Spleen (tissue), 7 donors: ENCODE data around the gene DNAAF5.

Source experiments
- POLR2A ChIP-seq, 3 donors: fragments of 450-650 bp; IDR thresholded peaks; one replicate each; pipeline ENCODE4 v1.5.1; 2017; ENCODE audit warnings: antibody characterized with exemption in 3 of 3, mild to moderate bottlenecking in 1 of 3
- POLR2AphosphoS5 ChIP-seq, 3 donors: sonication (generic); formaldehyde crosslinking; IDR thresholded peaks; one replicate each; pipeline ENCODE4 v1.5.1; 2017; ENCODE audit warnings: antibody characterized with exemption in 3 of 3
- TF ChIP-seq, protein P1 (sequence below), 11 experiments: fragments of 200-600 bp in 7 of 11; fragments of 450-650 bp in 4 of 11; sonication (generic) in 4 of 11; IDR thresholded peaks in 8 of 11; conservative IDR thresholded peaks in 3 of 11; 1 replicate in 7 of 11; 2 replicates in 4 of 11; pipeline versions ENCODE4 v1.4.0 to v1.8.0; 2016 to 2021; ENCODE audit warnings: antibody characterized with exemption in 11 of 11, inconsistent platforms in 4 of 11, mild to moderate bottlenecking in 1 of 11
- donor health status: DM: no; HTN: no; CAD: no; lungs with moderate emphysema.
- donor health status: DM: no; HTN: no; CAD: no.
- donor health status: DM: no; HTN: no; CAD: no.

DNA sequence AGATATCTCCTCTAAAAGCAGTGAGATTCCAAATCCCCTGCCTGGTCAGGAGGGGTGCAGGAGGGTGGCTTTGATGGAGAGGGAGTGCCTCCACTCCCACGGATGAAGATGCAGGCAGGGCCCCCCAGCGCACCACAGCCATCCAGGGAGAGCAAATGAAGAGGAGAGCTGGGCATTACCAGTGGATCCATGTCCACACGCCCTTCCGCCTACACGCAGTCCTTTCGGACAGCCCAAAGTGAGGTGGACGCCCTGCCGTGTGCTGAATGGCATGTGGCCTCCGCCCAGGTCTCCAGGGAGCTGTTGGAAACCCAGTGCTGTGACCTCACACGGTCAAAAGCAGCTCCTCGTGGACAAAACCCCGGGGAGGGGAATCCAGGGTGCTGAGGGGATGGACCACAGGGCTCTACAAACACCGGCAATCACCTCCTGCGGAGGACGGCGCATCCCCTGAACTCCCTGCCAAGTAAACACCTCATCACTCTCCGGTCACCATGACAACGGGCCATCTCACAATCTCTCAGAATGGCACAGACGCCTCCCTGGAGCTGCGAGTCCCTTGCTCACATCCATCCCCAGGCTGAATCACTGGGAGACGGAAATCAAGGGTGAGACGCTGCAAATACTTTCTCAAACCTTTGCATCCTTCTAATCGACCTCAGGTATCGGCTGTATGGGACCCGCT is 35.0 kb upstream of the DNAAF5 start:
- TF ChIP-seq POLR2A (IDR thresholded peaks at IDR 0.05) (no peak), POLR2AphosphoS5 (IDR thresholded peaks at IDR 0.05) (no peak)
- TF ChIP-seq, protein P1, sequence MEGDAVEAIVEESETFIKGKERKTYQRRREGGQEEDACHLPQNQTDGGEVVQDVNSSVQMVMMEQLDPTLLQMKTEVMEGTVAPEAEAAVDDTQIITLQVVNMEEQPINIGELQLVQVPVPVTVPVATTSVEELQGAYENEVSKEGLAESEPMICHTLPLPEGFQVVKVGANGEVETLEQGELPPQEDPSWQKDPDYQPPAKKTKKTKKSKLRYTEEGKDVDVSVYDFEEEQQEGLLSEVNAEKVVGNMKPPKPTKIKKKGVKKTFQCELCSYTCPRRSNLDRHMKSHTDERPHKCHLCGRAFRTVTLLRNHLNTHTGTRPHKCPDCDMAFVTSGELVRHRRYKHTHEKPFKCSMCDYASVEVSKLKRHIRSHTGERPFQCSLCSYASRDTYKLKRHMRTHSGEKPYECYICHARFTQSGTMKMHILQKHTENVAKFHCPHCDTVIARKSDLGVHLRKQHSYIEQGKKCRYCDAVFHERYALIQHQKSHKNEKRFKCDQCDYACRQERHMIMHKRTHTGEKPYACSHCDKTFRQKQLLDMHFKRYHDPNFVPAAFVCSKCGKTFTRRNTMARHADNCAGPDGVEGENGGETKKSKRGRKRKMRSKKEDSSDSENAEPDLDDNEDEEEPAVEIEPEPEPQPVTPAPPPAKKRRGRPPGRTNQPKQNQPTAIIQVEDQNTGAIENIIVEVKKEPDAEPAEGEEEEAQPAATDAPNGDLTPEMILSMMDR (IDR thresholded peaks at IDR 0.05 in 8 of 11, conservative IDR thresholded peaks at IDR 0.05 in 3 of 11), result no peak
